Stomach (tissue), 4 donors: ENCODE results near the gene CHTF18.

Experiments used
- CTCF ChIP-seq, 7 experiments: fragments of 450-650 bp in 4 of 7; fragments of 200-600 bp in 3 of 7; sonication (generic) in 3 of 7; IDR thresholded peaks; one replicate each; pipeline ENCODE4 v1.5.1; 2016 to 2019; ENCODE audit warnings: antibody characterized with exemption in 7 of 7, control low read depth in 2 of 7, mild to moderate bottlenecking in 1 of 7
- POLR2A ChIP-seq, 4 donors: fragments of 450-650 bp; IDR thresholded peaks; one replicate each; pipeline ENCODE4 v1.6.1; 2016; ENCODE audit warnings: antibody characterized with exemption in 4 of 4, control low read depth in 2 of 4, mild to moderate bottlenecking in 1 of 4, moderate library complexity in 1 of 4
- POLR2AphosphoS5 ChIP-seq, 3 donors: sonication (generic); formaldehyde crosslinking; IDR thresholded peaks; one replicate each; pipeline ENCODE4 v1.6.1; 2016; ENCODE audit warnings: antibody characterized with exemption in 3 of 3

GRCh38 chr16:824194-824593 is 35.8 kb downstream of the CHTF18 start:
- no peak for TF ChIP-seq POLR2AphosphoS5 (IDR thresholded peaks at IDR 0.05)
- no peak for TF ChIP-seq POLR2A (IDR thresholded peaks at IDR 0.05)
- no peak for TF ChIP-seq CTCF (IDR thresholded peaks at IDR 0.05)
